ENCODE measurements around the gene DPM2.
A peak's percentile ranks its signal among the peaks of the same experiment; 100 is the strongest.

Gene DPM2

DNA sequence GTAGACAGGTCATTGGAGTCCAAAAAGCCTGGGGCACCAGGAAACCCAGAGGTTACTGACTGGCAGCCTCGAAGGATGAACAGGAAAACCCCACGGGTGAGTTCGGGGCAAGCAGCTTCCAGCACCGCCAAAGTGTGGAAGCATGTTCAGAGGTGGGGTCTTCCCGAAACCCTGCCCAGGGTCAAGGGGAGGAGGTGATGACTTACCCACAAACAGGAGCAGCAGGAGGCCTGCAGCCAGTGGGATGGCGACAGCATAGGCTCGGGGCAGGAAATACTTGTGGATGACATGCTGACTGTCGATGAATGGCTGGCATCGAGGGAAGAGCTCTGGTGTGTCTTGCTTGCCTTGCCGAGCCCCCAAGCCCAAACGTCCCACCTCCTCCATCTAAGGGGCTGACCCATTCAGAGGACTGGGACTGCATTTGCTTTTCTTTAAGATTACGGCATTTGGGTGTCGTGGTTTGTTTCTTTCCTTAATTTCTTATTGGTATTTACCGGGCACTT is 1.3 kb downstream of the DPM2 start:
- no peak for DNase-seq (ENCODE audit: low spot score)

DNA sequence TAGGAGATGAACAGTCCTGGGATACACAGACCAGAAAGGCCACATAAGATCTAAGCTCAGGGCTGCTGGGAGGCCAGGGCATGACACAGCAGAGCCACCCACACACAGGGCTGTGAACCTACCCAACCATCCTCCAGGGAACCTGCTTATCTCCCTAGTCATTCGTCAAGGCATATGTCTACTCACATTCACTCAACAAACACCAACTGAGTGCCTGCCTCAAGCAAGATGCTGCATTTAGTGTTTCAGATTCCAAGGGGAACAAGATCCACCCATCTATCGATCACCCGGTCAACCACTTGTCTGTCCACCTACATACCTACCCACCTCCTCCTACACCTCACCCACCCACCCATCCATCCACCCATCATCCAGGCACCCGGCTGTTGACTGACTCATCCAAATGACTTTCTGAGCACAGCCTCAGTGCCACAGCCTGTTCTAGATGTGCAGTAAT is 1.9 kb downstream of the DPM2 start:
- no peak for DNase-seq (ENCODE audit: low spot score)

DNA sequence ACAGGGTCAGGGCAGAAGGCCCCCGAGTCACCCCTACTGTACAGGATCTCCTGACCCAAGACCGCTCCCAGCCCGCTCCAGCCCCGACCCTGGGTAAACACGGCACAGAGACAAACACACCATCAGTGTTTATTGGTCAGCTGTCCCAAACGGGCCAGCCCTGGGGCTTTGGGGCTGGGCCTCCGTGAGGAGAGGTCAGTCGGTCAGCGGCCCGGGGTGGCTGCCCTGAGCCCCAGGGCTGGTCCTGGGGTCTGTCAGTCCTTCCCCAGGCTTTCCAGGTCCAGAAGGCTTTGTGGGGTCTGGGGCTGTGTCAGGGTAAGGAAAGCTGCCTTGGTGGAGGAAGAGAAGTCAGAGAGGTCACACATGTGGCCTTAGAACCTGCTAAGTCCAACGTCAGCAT is 2.7 kb downstream of the DPM2 start:
- no peak for DNase-seq (ENCODE audit: low spot score)

DNA sequence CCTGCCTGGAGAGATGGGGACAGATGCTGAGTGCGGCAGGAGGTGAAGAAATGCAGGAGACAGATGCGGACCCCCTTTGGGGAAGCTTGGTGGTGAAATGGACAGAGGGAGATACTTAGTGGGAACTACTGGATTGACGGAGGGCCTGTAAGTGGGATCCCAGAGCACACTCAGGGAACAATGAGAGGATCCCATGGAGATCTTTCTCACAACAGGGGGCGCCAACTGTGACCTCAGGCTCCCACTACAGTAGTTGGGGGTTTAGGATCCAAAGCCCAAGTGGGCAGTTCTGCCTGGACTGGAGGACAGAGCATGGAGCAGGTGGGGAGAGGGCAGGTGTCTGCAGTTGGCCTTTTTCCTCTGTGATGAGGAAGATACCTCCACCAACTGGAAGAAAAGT is 3.4 kb downstream of the DPM2 start:
- no peak for DNase-seq (ENCODE audit: low spot score)

DNA sequence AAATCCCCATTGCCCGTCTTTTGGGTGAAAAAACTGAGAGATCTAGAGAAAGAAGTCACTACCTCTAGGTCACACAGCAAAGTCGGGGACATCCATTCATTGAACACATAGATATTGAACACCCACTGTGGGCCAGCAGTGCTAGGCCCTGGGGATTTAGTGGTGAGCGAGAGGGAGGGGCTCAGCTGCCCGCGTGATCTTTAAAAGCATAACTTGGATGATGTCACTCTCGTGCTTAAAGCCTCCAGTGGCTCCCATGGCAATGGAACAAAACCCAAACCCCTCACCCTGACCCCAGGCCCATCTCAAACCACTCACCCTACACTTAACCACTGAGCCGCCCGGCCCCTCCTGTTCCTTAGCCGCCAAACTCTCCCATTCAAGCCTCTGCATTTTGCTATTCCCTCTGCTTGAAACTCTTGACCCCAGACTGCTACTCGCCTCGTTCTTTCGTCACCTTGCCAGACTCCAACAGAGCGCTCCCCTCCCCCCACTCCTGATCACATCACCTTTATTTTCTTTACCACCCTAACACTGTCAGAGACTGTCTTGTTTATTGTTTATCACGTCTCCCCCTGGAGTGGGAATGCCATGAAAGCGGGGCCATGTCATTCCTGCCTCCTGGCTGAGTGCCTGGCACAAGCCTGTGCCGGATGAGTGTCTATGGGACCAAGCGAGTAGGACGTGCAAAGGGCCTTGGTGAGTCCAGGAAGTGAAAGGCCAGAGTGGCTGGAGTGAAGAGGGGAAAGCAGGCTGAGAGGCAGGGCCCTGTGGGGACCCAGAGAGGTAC is 6.4 kb downstream of the DPM2 start:
- DNase-seq (ENCODE audit: low spot score), result no peak

DNA sequence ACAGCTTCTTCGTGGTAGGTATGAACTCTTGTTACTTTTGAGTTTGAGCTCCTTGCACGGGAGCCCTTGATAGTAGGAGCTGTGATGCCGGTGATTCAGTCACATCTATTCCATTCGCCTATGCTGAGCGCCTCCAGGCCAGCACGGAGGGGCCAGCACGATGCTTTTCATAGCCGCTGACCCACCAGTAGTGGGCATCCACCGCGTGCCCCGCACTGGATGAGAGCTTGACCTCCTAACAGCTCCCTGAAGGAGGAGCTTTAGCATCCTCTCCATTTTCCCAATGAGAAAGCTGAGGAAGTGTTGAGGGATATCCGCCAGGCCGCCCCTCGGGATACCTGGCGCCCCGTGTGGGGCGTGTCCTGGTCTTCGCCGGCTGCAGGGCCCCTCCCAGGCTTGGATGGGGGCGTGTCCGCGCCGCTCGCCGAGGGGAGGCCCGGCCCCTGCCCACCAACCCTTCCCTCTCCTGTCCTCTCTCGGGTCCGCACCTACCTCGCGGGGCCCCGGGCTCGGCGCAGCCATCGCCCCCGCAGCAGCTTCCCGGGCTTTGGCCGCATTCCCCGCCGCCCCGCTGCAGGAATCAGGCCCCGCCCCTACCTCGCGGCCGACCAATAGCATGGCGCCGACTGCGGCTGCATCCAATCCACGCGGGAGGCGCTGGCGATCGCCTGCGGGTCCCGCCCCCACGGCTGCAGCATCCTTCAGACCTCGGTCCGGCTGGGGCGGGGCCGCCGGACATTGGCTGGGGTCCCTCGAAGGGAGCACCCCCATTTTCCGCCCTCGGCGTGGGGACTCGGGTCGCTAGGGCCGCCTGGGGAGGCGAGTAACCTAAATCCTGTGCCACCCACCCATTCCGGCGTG is 7.2 kb downstream of the DPM2 start, which contains the start of gene PIP5KL1:
Gene PIP5KL1, minus strand, starts transcription at position 547 of the 861 bp plus-strand sequence. Its CDS starts 25 bp downstream, at position 522.
- DNase-seq (ENCODE audit: low spot score), result peak; percentile 87

DNA sequence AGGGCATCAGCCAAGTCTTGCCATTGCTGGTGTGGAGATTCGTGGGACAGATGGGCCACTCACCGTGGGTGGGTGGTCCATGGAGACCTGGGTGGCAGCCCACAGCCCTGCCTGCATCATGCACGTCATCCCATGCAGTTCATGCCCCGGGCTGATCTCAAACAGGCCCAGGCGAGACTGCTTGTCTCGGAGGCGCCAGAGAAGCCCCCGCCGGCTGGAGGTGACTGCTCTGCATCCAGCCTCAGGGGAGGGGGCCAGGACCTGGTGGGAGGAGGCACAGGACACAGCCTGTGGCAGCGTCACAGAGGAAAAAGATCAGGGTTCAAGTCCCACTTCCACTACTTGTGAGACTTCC is 8.1 kb downstream of the DPM2 start:
- DNase-seq (ENCODE audit: low spot score), result no peak

DNA sequence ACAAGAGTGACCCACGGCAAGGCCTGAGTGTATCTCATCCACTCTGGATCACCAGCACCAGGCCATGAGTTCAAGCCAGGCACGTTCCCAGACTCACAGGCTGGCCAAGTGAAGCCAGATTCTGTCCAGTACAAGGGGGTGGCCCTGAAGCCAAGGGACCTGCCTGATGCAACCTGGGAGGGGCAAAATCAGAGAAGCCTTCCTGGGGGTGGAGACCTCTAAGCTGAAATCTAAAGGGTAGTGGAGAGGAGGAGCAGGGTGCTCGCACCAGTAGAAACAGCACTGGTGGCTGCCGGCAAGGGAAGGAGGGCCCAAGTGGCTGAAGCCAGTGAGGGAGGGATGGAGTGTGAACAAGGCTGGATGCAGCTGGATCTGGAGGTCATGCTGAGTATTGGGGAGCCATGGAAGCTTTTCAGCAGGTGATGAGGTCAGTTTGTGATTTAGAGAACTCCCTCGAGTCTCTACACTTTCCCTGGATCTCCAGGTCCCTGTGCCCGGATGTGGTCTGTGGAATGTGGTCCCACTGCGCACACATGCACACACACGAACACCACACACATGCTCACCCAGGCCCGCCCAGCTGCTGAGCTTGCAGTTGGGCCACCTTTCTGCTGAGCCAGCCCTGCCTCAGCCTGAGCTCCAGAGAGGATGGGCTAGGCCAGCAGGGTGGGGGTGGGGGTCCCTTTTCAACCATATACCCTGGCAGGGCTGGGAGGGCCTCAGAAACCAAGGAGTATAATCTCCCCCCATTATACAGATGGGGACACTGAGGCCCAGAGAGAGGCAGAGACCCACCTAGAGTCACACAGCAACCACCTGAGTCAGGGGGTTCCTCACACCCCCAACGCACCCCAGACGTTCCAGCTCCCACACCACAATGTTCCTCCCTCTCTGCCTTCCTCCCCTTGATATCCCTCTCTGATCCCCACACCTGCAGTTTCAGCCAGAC is 8.7 kb downstream of the DPM2 start:
- no peak for DNase-seq (ENCODE audit: low spot score)

DNA sequence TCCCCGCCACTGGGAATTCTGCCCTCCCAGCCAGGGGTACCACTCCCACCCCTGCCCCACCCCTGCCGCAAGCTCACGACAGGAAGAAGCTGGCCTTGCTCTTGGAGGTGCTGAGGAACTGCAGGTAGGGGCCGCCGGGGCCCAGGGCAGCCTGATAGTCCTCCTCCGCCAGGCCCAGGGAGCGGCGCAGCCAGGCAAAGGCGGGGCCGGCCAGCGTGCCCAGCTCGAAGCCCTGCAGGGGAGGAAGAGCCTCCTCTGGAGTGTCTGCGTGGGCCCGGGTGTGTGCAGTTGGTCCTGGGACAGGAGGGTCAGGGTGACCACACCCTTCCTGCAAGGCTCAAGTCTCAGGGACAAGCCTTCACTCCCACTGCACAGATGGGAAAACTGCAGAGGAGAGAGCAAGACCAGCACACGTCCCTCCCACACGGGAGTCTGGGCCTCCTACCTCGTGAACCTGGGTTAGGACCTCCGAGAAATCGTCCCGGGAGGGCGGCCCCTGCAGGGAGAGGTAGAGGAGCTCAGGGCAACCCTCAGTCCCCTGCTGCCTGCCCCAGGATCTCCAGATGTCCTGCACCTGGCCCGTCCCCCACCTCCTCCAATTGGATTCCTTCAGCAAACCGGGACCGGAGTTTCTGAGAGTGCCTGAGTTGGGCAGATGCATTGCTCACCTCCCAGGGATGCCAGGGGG is 9.5 kb downstream of the DPM2 start:
- no peak for DNase-seq (ENCODE audit: low spot score)

DNA sequence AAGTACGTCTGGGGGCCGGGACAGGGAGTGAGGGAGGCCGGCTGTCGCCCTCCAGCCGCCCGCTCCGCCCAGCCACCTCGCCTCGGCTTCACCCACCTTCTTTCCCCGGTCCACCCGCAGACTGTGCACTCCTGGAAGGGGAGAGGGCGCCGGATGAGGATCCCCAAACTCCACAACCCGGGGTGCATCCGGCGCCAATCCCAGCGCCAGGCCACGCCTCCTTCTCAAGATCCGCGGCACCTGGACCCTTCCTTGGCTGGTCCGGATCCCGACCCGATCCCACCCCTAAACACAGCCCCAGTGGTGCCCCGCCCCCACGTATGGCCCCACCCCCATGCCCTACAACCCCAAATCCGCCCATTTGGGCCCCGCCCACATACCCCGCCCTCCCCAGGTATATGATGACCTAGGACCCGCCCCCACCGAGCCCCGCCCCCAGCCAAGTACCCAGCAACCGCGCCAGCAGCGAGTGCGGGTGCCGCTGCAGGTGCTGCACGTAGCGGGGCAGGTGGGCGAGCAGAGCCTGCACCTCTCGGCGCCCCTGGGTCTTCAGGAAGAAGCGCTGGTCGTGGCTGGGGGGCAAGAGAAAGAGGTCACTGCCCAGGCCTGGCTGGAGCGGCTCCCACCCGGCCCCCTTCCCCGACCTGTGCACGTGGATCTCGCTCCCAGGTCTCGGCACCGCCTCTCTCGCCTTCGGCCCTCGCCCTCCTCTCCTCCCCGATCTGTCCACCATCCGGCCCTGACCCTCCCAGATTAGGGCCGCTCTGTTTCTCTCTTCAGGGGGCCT is 10.3 kb downstream of the DPM2 start:
- DNase-seq (ENCODE audit: low spot score), result no peak

DNA sequence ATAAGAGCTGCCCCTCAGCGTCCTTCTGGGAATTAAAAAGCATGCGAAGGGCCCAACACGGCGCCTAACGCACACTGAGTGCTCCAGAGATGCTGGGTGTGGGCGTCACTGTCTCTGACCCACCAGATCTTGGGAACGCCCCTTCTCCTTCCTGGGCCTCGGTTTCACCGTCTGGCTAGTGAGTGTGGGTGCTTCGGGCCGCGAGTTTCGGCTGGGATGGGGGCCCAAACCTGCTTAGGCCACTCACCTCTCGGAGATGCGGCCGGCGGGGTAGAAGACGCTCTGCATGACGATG is 10.8 kb downstream of the DPM2 start:
- DNase-seq (ENCODE audit: low spot score), result no peak

DNA sequence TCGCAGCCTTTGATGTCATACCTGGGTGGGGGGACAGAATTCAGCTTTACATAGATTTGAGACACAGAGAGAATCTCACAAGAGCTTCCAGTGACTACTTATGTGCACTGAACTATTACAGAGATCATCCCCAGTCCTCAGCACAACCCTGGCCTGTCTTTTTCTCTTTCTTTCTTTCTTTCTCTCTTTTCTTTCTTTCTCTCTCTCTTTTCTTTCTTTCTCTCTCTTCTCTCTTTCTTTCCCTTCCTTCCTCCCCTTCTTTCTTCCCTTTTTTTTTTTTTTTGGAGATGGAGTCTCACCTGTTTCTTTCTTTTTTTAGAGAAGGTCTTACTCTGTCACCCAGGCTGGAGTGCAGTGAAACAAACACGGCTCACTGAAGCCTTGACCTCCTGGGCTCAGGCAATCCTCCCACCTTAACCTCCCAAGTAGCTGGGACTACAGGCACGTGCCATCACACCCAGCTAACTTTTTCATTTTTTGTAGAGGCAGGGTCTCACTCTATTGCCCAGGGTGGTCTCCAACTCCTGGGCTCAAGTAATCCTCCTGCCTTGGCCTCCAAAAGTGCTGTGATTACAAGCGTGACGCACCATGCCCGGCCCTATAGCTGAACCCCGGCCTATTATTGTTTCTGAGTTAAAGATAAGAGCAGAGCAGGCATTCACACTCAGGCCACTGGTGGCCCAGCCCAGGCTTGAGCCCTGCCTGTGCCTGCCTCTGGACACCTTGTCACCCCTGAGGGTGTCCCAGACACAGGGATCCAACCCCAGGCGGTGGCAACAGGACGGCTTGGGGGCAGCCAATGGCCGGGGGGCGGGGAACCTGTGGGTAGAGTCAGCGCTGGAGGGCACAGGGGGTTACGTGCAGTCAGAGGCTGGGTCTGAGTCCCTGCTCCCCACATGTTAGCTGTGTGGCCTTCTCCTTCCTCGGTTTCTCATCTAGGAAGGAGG is 11.4 kb downstream of the DPM2 start:
- DNase-seq (ENCODE audit: low spot score), result no peak

DNA sequence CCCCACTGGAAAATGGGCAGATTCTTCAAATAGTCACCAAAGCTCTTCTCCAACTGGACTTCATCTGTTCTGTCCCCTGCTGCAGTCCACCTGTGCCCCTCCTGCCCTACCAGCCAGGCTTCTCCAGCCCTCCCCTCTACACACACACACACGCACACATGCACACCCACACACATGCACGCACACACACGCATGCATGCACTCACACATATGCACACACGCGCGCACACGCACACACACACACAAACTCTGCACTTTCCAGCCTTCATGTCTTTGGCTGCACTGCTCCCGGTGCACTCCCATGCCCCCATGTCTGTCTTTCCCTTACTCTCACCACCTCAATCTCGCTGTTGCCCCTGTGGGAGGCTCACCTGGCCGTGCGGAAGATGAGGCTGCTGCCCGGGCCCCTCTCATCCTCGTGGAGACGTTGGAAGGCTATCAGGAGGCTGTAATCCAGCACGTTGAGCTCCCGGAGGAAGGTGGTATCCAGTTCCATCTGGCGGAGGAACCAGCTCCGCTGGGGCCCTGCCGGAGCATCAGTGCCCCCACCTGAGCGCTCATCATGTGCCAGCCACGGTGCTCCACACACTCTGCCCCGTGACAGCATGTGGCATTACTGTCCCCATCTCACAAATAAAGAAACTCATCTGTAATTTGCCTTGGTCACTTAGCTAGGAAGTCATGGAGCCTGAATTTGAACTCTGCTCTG is 12.8 kb downstream of the DPM2 start:
- DNase-seq (ENCODE audit: low spot score), result no peak

DNA sequence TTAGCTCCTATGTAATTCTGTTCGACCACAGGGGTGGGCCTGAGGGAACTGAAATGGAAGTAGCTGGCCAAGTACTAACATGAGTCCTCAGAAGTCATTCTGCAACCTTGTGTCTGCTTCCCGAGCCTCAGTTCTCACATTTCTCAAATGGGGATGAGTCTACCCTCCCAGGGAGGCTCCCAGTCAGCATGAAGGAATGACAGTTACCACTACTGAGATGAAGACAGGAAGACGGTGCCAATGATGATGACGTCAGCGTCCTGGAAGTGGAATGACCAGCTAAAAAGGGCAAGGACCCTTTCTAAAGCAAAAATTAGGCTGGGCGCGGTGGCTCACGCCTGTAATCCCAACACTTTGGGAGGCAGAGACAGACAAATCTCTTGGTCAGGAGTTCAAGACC is 13.9 kb downstream of the DPM2 start:
- no peak for DNase-seq (ENCODE audit: low spot score)

DNA sequence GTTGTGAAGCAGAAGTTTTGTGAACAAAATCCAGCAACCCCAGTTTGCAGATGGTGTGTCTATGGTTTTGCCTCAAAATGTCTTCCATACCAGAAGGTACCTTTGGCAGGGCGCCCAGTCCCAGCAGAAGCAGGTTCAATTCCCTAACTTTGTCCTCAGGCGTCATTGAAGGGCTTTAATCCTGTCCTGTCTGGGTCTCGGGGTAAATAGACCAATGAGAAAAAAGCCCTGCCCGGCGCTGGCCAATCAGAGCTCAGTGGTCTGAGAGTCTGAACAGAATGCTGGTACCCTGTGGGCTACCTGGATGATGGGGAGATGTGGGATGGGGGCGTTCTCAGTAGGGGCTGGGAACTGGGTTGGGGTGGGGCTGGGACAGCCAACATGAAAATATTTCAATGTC is 14.6 kb downstream of the DPM2 start:
- DNase-seq (ENCODE audit: low spot score), result no peak

DNA sequence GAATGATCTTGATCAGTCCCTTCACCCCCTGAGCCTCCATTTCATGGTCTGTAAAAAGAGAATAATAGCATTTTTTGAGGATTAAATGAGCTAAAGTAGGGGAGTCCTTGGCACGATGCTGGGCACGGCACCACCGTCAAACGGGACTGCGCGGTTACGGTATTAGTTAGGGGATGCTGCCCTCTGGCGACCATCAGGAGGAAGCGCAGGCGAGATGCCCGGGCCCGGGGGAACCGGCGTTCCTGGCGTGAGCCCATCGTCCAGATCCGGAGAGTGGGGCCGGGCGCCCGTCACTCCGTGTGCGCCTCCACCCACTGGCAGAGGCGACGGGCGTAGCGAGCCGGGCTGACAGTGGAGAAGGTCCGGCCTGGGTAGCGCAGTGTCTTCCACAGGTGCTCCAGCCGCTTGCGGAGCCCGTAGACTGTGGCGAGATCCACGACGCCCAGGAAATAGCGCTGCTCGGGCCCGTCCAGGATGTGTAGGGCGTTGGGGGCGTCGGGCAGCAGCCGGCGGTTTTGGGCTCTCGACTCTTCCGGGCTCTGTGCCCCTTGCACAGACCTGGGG is 16.0 kb downstream of the DPM2 start:
- DNase-seq (ENCODE audit: low spot score), result peak; percentile 64

DNA sequence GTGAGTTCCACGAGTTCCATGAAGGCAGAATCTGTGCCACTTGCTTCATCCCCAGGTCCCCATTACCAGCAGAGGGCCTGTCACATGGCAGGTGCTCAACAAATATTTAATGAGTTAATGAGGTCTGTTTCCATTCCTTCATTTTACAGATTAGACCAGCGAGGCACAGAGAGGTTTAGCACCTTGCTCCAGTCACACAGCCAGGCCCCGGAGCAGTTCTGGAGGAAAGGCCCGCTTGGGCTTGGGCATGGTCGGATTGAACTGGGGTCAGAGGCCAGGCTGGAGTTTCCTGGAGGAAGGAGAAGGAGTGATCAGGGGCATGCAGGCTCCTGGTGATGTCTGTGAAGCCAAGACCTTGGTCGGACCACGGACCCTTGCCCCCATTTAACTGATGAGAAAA is 16.9 kb downstream of the DPM2 start:
- no peak for DNase-seq (ENCODE audit: low spot score)

DNA sequence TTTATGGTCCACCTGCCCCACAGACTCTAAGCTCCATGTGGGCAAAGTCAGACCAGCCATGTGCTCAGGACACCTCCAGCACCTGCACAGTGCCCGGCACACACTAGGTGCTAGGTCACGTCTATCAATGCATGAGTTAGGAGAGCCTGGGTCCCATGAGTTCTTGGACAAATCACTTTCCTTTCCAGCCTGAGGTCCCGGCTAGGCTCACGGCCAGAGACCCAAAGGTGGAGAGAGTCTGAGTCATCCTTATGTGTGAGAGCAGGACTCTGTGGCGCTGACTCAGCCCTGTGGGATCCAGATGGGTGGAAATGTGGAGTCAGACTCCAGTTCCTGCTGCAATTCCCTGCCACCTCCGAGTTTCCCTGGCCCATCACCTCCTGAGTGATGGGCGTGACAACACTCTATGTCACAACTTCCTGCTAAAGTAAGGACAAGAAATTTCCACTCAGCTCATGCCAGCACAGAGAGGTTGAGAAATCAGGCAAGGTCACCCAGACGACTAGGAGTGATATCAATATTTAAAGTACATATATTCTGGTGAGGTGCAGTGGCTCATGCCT is 18.3 kb downstream of the DPM2 start:
- no peak for DNase-seq (ENCODE audit: low spot score)

All from cerebellar cortex (tissue), 1 donor.